ENCODE data around the gene UBTD1. TPM values are rescaled to one million over a fixed set of nuclear protein-coding genes. Genes with fewer than 3 reads are reported as not detected.
A peak's percentile ranks its signal among the peaks of the same experiment; 100 is the strongest.

UBTD1 gene, protein sequence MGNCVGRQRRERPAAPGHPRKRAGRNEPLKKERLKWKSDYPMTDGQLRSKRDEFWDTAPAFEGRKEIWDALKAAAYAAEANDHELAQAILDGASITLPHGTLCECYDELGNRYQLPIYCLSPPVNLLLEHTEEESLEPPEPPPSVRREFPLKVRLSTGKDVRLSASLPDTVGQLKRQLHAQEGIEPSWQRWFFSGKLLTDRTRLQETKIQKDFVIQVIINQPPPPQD
- 8.7 and 9.3 TPM in 2 replicates for total RNA-seq (2022)
- percentile 45 among the genes with signal in this experiment for Bru-seq, nascent RNA
- BruChase-seq, experiment 1, labeled RNA remaining after a 6-hour chase, result percentile 44 among the genes with signal in this experiment
- BruChase-seq, experiment 2, labeled RNA remaining after a 2-hour chase, result percentile 45 among the genes with signal in this experiment
- long read RNA-seq, transcript UBTD1-201 (3 exons, 1,706 nt), result major isoform, 9 of 11 reads
- long read RNA-seq, partial matches to known transcripts, result 1 of 11 reads
- long read RNA-seq, other reads (novel, unspliced or antisense), result 1 of 11 reads

DNA sequence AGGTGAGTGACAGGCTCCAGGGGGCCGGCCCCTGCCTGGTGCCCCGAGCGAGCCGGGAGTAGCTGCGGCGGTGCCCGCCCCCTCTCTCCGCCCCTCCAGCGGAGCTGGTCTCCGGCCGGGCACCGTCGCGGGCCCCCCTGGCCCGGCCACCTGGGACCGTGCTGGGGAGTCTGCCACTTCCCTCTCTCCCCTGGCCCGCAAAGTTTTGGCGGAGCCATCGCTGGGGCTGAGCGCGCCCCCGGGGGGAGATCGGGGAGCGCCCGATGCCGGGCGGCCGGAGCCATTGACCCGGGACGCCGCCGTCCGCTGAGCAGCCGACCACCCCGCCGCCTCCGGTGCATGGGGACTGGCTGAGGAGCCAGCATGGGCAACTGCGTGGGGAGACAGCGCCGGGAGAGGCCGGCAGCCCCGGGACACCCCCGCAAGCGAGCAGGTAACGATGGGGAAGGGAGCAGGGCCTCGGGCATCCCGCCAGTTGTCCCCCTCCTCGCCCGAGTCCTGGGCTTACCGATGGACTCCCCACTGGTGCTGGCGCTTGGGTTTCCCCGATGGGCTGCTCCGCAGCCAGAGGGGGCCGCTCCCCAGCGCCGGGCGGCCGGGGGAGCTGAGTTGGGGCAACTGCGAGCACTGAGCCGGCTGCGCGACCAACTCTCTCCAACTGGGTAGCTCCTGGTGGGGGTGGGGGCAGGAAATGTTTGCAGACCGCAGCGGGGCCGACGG lies at the start of gene UBTD1:
UBTD1 (plus strand) TSS at position 84 of the 720 bp plus-strand sequence; CDS start at position 364, 280 bp downstream.
- BruUV-seq (replicated peaks), result no TSS peak
- peak; percentile 53 for DNase-seq
- Mint-ChIP-seq H3K9me3 (ENCODE audit: low read depth, unreplicated experiment) (no peaks in the 10 kb centered on the region), H3K27me3 (ENCODE audit: unreplicated experiment) (no peaks in the 10 kb centered on the region), H3K4me3 (ENCODE audit: low read depth, unreplicated experiment) (peak within 1 kb of the TSS; percentile 98), H3K4me1 (ENCODE audit: low read depth, unreplicated experiment) (peaks cover 15% of the 10 kb centered on the region), H3K27ac (ENCODE audit: unreplicated experiment) (peak within 1 kb of the TSS; percentile 85), H3K36me3 (ENCODE audit: insufficient read depth, unreplicated experiment) (peaks cover 30% of the 10 kb centered on the region)
- TF ChIP-seq, protein P1, sequence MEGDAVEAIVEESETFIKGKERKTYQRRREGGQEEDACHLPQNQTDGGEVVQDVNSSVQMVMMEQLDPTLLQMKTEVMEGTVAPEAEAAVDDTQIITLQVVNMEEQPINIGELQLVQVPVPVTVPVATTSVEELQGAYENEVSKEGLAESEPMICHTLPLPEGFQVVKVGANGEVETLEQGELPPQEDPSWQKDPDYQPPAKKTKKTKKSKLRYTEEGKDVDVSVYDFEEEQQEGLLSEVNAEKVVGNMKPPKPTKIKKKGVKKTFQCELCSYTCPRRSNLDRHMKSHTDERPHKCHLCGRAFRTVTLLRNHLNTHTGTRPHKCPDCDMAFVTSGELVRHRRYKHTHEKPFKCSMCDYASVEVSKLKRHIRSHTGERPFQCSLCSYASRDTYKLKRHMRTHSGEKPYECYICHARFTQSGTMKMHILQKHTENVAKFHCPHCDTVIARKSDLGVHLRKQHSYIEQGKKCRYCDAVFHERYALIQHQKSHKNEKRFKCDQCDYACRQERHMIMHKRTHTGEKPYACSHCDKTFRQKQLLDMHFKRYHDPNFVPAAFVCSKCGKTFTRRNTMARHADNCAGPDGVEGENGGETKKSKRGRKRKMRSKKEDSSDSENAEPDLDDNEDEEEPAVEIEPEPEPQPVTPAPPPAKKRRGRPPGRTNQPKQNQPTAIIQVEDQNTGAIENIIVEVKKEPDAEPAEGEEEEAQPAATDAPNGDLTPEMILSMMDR (IDR thresholded peaks at IDR 0.05; ENCODE audit: unreplicated experiment), result no peak
- intact Hi-C loops (cut with micrococcal nuclease; ENCODE audit: unreplicated experiment), result no loop called here
- CTCF ChIA-PET, result interaction anchor here (0.6 to 1.6 kb wide), 4 partner anchors 19 to 97 kb away, joined by 3 to 6 read pairs (median 5); partner anchors contain the start of gene ANKRD2

DNA sequence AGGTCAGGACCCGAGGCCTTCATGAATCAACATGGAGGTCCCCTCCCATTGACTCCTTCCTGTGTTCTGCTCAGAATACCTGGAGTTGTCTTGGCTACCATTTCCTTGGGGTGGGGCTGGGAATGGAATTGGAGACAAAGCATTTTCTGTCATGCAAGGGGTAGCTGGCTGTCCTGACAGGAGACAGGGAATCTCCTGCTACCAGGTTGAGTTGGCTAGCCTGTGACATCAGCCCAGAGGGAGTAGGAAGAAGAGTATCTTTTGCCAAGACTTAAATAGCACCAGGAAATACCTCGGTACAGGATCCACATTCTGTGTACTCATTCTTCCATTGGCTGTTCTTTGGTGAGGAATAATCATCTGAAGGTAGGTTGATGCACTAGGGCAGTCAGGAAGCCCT lies 47.9 kb upstream of the UBTD1 start:
- Mint-ChIP-seq H3K4me1 (ENCODE audit: low read depth, unreplicated experiment) (no peaks in the 10 kb centered on the region), H3K9me3 (ENCODE audit: low read depth, unreplicated experiment) (no peaks in the 10 kb centered on the region), H3K27me3 (ENCODE audit: unreplicated experiment) (no peaks in the 10 kb centered on the region), H3K4me3 (ENCODE audit: low read depth, unreplicated experiment) (no peak overlapping the region), H3K36me3 (ENCODE audit: insufficient read depth, unreplicated experiment) (peaks cover 39% of the 10 kb centered on the region), H3K27ac (ENCODE audit: unreplicated experiment) (no peak overlapping the region)
- TF ChIP-seq, protein P1 (IDR thresholded peaks at IDR 0.05; ENCODE audit: unreplicated experiment), result no peak
- no TSS peak for BruUV-seq (replicated peaks)
- intact Hi-C loops (cut with micrococcal nuclease; ENCODE audit: unreplicated experiment), result no loop called here
- CTCF ChIA-PET, result no interaction called here
- no peak for DNase-seq

DNA sequence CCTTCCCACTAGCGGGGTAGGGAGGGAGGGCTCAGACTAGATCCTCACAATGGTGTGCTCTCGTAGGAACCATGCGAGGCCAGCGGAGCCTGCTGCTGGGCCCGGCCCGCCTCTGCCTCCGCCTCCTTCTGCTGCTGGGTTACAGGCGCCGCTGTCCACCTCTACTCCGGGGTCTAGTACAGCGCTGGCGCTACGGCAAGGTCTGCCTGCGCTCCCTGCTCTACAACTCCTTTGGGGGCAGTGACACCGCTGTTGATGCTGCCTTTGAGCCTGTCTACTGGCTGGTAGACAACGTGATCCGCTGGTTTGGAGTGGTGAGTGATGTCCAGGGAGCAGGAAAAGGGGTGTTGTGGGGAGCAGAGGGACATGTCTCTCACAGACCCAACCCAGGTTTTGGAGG lies 47.1 kb upstream of the UBTD1 start:
- Mint-ChIP-seq H3K27ac (ENCODE audit: unreplicated experiment) (no peak overlapping the region), H3K36me3 (ENCODE audit: insufficient read depth, unreplicated experiment) (peaks cover 32% of the 10 kb centered on the region), H3K9me3 (ENCODE audit: low read depth, unreplicated experiment) (no peaks in the 10 kb centered on the region), H3K4me1 (ENCODE audit: low read depth, unreplicated experiment) (no peaks in the 10 kb centered on the region), H3K27me3 (ENCODE audit: unreplicated experiment) (no peaks in the 10 kb centered on the region), H3K4me3 (ENCODE audit: low read depth, unreplicated experiment) (no peak overlapping the region)
- no TSS peak for BruUV-seq (replicated peaks)
- CTCF ChIA-PET, result no interaction called here
- intact Hi-C loops (cut with micrococcal nuclease; ENCODE audit: unreplicated experiment), result no loop called here
- TF ChIP-seq, protein P1 (IDR thresholded peaks at IDR 0.05; ENCODE audit: unreplicated experiment), result no peak
- no peak for DNase-seq

DNA sequence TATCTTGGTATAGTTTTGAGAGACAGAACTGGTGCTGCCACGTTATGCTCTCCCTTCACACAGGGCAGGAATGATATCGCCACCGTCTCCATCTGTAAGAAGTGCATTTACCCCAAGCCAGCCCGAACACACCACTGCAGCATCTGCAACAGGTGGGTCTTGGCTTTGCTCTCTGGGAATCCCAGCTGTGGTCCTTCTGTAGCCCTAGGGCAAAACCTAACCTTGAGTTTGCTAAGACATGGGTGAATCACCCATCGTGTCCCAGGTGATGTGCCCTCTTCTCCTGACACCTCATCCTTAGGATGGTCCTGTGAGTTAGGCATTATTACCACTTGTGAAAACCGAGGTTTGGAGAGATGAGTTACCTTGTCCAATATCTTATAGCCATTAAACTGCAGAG lies 46.4 kb upstream of the UBTD1 start:
- no peak for DNase-seq
- peaks cover 27% of the 10 kb centered on the region for H3K36me3 Mint-ChIP-seq (ENCODE audit: insufficient read depth, unreplicated experiment)
- CTCF ChIA-PET, result no interaction called here
- no peaks in the 10 kb centered on the region for H3K4me1 Mint-ChIP-seq (ENCODE audit: low read depth, unreplicated experiment)
- no peak overlapping the region for H3K4me3 Mint-ChIP-seq (ENCODE audit: low read depth, unreplicated experiment)
- no peak overlapping the region for H3K27ac Mint-ChIP-seq (ENCODE audit: unreplicated experiment)
- BruUV-seq (replicated peaks), result no TSS peak
- no peaks in the 10 kb centered on the region for H3K27me3 Mint-ChIP-seq (ENCODE audit: unreplicated experiment)
- intact Hi-C loops (cut with micrococcal nuclease; ENCODE audit: unreplicated experiment), result no loop called here
- H3K9me3 Mint-ChIP-seq (ENCODE audit: low read depth, unreplicated experiment), result no peaks in the 10 kb centered on the region
- TF ChIP-seq, protein P1 (IDR thresholded peaks at IDR 0.05; ENCODE audit: unreplicated experiment), result no peak
